PFSK-1 (cell line): ENCODE data around the gene NCOA3.

Experiments
- FOXP2 ChIP-seq: optimal IDR thresholded peaks from 2 replicates; pipeline ENCODE3; 2011; ENCODE audit warnings: borderline replicate concordance, control low read depth, inconsistent platforms; ENCODE audit not compliant: insufficient read depth; ENCODE audit errors: extremely low read length, extremely low read depth
- POLR2AphosphoS5 ChIP-seq: IDR thresholded peaks from 2 replicates; pipeline ENCODE4 v1.6.1; 2012; ENCODE audit warnings: low read depth, mild to moderate bottlenecking, control low read depth, low read length, moderate library complexity
- SIN3A ChIP-seq: IDR thresholded peaks from 2 replicates; pipeline ENCODE4 v1.6.1; 2012; ENCODE audit warnings: mild to moderate bottlenecking, low read length, moderate library complexity, borderline replicate concordance; ENCODE audit not compliant: insufficient read depth
- TAF1 ChIP-seq: IDR thresholded peaks from 2 replicates; pipeline ENCODE4 v1.6.1; 2012; ENCODE audit warnings: low read length, control low read depth, borderline replicate concordance; ENCODE audit not compliant: insufficient read depth
- TF ChIP-seq, protein P1 (sequence below), 2 experiments: IDR thresholded peaks; 2 replicates each; pipeline versions ENCODE4 v1.6.1 to v1.8.0; 2011 to 2012; ENCODE audit warnings: low read depth in 2 of 2, low read length in 2 of 2, control low read depth in 1 of 2, inconsistent platforms in 1 of 2, mild to moderate bottlenecking in 1 of 2, moderate library complexity in 1 of 2; ENCODE audit not compliant: insufficient read depth in 1 of 2

Gene NCOA3

GRCh38 chr20:47492284-47492683 lies 9.4 kb upstream of the NCOA3 start:
- TF ChIP-seq FOXP2 (no peak), TAF1 (no peak), POLR2AphosphoS5 (no peak), SIN3A (no peak)
- TF ChIP-seq, protein P1, sequence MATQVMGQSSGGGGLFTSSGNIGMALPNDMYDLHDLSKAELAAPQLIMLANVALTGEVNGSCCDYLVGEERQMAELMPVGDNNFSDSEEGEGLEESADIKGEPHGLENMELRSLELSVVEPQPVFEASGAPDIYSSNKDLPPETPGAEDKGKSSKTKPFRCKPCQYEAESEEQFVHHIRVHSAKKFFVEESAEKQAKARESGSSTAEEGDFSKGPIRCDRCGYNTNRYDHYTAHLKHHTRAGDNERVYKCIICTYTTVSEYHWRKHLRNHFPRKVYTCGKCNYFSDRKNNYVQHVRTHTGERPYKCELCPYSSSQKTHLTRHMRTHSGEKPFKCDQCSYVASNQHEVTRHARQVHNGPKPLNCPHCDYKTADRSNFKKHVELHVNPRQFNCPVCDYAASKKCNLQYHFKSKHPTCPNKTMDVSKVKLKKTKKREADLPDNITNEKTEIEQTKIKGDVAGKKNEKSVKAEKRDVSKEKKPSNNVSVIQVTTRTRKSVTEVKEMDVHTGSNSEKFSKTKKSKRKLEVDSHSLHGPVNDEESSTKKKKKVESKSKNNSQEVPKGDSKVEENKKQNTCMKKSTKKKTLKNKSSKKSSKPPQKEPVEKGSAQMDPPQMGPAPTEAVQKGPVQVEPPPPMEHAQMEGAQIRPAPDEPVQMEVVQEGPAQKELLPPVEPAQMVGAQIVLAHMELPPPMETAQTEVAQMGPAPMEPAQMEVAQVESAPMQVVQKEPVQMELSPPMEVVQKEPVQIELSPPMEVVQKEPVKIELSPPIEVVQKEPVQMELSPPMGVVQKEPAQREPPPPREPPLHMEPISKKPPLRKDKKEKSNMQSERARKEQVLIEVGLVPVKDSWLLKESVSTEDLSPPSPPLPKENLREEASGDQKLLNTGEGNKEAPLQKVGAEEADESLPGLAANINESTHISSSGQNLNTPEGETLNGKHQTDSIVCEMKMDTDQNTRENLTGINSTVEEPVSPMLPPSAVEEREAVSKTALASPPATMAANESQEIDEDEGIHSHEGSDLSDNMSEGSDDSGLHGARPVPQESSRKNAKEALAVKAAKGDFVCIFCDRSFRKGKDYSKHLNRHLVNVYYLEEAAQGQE (IDR thresholded peaks at IDR 0.05; ENCODE audit: insufficient read depth in 1 of 2, low read depth in 2 of 2, low read length in 2 of 2): no peak

DNA sequence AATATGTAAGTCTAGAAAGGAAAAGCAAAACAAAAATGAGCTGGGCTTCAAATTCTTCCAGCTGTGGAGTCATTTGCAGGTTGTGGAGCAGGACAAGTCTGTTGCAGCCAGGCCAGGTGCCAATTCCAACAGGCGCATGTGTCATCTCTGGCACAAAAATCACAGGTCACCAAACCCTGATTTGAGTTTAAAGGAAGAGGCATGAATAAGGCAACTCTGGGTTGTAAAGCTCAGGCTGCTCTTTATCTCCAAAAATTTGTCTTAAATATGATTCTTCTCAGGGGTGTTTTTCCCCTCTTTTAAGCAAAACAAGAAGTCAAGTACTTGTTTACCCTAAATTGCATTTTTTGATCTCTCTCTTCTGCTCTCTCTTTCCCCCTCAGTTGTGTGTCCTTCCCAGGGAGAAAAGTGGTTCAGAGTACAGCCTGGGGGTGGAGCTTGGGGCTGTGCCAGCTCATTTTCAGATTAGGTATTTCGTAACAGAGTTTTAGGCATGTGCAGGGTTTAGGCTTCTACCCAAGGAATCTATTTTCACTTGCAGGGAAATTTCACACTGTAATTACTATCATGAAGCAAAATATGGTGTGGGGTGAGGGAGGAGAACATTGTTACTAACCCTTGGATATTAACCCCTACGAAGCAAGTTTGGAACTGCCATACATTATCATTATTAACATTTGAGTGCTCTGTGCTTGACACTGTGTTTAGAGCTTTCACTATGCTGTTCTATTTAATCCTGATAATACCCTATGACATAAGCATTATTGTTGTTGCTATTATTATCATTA lies 8.3 kb upstream of the NCOA3 start:
- TF ChIP-seq TAF1: no peak
- no peak for TF ChIP-seq FOXP2
- TF ChIP-seq SIN3A: no peak
- TF ChIP-seq POLR2AphosphoS5: no peak
- TF ChIP-seq, protein P1 (IDR thresholded peaks at IDR 0.05; ENCODE audit: insufficient read depth in 1 of 2, low read depth in 2 of 2, low read length in 2 of 2): no peak

GRCh38 chr20:47493963-47494293 lies 7.8 kb upstream of the NCOA3 start:
- no peak for TF ChIP-seq FOXP2

DNA sequence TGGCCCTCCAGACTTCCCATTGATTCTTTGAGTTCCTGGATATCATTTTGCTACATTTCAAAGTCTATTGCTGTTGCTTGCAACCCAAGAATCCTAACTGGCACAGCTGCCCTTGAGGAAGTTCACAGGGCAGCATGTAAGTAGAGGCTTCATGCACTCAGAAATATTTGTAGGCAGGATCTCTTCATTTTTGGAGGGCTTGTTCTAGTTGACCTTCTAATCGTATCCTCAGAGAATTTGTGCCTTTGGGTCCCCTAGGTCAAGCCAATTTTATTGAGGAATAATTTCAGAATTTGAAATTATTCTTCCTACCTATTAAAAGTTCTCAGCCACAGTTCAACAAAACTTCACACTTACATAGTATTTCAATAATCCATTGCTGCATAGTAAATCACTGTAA lies 5.6 kb upstream of the NCOA3 start:
- TF ChIP-seq SIN3A (no peak), TAF1 (no peak), FOXP2 (no peak), POLR2AphosphoS5 (no peak)
- TF ChIP-seq, protein P1 (IDR thresholded peaks at IDR 0.05; ENCODE audit: insufficient read depth in 1 of 2, low read depth in 2 of 2, low read length in 2 of 2): no peak

- TF ChIP-seq SIN3A: no peak
- TF ChIP-seq POLR2AphosphoS5: no peak
- TF ChIP-seq, protein P1 (IDR thresholded peaks at IDR 0.05; ENCODE audit: insufficient read depth in 1 of 2, low read depth in 2 of 2, low read length in 2 of 2): no peak
- no peak for TF ChIP-seq FOXP2
- no peak for TF ChIP-seq TAF1
Observed at GRCh38 chr20:47498606-47499005, 3.1 kb upstream of the NCOA3 start.
